Activated gamma-delta T cell treated with anti-CD3 and anti-CD28 coated beads, Interleukin-2, amount 50 U/mL, for 16 hours (primary cell): ENCODE data around the gene EDARADD.

ENCODE experiments used
- DNase-seq: peaks from one replicate; pipeline ENCODE4 v3.0.0-alpha.2; 2020; ENCODE audit warnings: low read depth

Gene EDARADD

GRCh38 chr1:236516929-236517704 lies 123.0 kb downstream of the EDARADD start:
- no peak for DNase-seq

GRCh38 chr1:236518322-236518721 lies 124.2 kb downstream of the EDARADD start:
- DNase-seq: no peak

- DNase-seq: no peak
Observed at GRCh38 chr1:236520445-236521005, 126.4 kb downstream of the EDARADD start.

DNA sequence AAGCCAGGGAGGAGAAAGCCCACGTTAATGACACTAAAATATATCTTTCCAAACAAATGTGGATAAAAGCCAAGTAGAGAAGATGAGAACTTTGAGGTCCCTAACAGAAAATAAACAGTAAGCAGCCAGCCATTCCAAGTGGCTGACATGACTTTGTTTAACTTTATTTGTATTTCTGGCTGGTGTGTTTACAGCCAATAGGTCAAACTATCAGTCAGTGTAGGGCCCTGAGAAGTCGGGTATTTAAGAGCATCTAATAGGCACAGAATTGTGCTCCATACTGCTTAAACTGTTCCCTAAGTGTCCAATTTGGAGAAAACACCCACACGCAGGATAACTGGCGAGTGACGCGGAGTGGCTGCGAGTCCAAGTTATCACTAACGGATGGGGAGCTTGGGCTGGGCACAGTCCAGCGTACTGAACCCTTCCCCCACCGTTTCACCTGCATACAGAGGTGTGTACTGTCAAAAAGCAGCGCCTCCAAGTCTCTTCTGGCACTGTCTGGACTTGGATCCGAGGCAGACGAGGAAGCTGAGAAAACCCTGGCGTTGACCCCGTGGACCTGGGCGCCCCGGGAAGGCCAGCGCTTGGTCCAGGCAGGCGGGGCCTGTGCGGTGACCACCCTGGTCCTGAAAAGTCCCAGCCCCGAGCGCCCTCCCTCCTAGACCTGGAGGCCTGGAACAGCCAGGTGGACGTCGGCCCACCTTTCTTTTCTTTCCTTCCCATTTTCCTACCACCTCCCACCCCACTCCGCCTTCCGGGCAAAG lies 129.0 kb downstream of the EDARADD start:
- DNase-seq: no peak

GRCh38 chr1:236523704-236524141 lies 129.6 kb downstream of the EDARADD start, which contains the start of gene LGALS8:
LGALS8 (plus strand) TSS chr1:236523982; CDS start chr1:236526071, 2,089 bp downstream.
- DNase-seq: peak; percentile 66

DNA sequence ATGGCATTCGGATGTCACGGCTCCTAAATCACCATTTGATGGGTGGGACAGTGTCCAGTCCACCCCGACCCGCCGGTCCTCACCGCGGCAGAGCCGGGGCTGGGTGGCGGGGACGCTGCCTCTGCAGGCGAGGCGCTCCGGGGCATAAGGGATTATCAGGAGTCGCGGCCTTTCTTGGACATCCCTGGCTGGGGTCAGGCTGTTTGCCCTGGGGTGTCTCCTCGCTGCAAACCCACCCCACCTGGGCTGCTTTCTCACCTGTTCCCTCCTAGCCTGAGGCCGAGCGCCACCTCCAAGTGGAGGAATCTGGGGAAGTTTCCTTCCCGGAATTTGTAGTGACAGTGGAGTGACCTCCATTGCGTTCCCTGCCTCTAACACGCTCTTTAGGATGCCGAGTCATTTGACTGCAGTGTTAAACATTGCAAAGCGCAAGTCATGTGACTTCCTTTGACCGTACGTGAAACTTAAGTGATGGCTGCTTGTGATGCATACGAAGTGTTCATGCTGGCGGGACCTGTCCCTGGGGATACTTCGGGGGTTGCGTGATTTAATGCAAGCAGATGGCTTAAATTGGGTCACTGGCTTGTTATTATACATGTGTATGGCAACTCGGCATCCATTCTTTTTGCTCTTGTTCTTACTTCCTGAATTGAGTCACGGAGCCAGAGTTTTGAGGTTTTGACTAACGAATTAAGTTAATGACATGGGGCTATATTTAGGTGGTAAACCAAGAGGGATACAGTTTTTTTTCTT lies 130.2 kb downstream of the EDARADD start:
- peak; percentile 42 for DNase-seq

GRCh38 chr1:236524895-236525184 lies 130.8 kb downstream of the EDARADD start:
- DNase-seq: no peak

GRCh38 chr1:236526079-236526478 lies 132.0 kb downstream of the EDARADD start:
- no peak for DNase-seq

DNA sequence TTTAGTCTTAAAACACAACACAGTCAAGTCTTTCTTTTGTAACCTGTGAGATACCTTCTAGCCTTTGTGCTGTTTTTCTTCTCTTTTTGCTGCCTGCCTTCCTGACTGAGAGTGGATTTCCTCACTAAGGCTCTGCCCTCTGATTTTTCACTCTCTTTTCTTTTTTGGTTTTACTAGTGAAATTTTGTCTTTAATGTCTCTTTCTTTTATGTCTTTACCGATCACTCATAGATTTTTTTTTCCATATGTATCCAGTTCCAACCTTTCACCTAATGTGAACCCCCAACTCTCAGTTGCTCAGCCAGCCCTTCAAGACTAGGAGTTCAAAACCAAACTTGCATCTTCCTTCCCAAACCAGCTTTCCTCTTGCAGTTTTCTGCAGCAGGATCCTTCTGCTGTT lies 136.2 kb downstream of the EDARADD start:
- DNase-seq: no peak

- DNase-seq: no peak
Observed at GRCh38 chr1:236530959-236531358, 136.9 kb downstream of the EDARADD start.

GRCh38 chr1:236532850-236533249 lies 138.8 kb downstream of the EDARADD start:
- DNase-seq: no peak

DNA sequence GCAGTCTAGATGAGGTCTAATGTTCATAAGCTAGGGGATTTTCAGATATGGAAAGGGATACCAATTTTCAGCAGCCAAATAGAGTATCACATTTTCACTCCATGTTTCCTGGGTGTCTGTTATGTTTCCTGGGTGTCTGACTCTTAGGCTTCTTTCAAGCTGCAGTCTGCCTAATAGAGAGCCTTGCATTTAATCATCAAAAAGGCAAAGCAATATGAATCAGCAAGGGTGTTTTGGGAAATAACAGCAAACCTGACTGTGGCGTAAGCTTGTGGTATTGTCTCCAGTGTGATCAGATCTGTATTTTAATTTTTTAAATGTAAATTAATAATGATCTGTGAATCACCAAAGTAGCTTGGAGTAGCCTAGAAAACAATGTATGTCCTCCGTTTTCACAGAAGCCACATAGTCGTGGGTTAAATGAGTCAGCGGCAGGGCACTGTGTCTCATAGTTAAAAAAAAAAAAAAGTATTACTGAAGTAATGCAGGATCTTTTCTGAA lies 140.1 kb downstream of the EDARADD start:
- DNase-seq: no peak
